HL-60 (cell line): ENCODE measurements around the gene PLA2G2E.

Experiments used
- DNase-seq, 2 experiments: peaks; one replicate each; pipeline ENCODE4 v3.0.0-alpha.2; 2010 to 2020; ENCODE audit warnings: low read depth in 1 of 2, low spot score in 1 of 2
- H3K27ac ChIP-seq: fragments of 250-450 bp; sonication (Bioruptor Pico); replicated peaks from 2 replicates; pipeline ENCODE4 v1.5.1; 2020; ENCODE audit warnings: mild to moderate bottlenecking, moderate library complexity
- H3K27me3 ChIP-seq: fragments of 250-450 bp; sonication (Bioruptor Pico); 2 replicates; pipeline ENCODE4 v1.5.1; 2021; ENCODE audit warnings: mild to moderate bottlenecking, moderate library complexity; ENCODE audit not compliant: insufficient read depth, poor library complexity, severe bottlenecking
- H3K4me3 ChIP-seq: replicated peaks from 2 replicates; pipeline ENCODE4 v1.5.1; 2011; ENCODE audit warnings: mild to moderate bottlenecking, control low read depth, low read length; ENCODE audit not compliant: insufficient read depth
- CTCF ChIP-seq: IDR thresholded peaks from one replicate; pipeline ENCODE4 v1.5.1; 2011; ENCODE audit warnings: low read length, control low read depth, inconsistent platforms; ENCODE audit not compliant: insufficient read depth
- GABPA ChIP-seq: IDR thresholded peaks from 2 replicates; pipeline ENCODE4 v1.6.1; 2012; ENCODE audit warnings: low read depth
- POLR2AphosphoS5 ChIP-seq: IDR thresholded peaks from 2 replicates; pipeline ENCODE4 v1.6.1; 2012; ENCODE audit warnings: low read depth
- REST ChIP-seq: IDR thresholded peaks from 2 replicates; pipeline ENCODE4 v1.6.1; 2012; ENCODE audit warnings: low read depth; ENCODE audit not compliant: insufficient replicate concordance
- SPI1 ChIP-seq: IDR thresholded peaks from 2 replicates; pipeline ENCODE4 v1.6.1; 2012; ENCODE audit warnings: low read depth, mild to moderate bottlenecking, borderline replicate concordance

Gene PLA2G2E

GRCh38 chr1:19909971-19910370, 13.4 kb downstream of the PLA2G2E start:
- no peak overlapping the region for H3K27ac ChIP-seq
- TF ChIP-seq REST (no peak), POLR2AphosphoS5 (no peak), CTCF (no peak), SPI1 (no peak), GABPA (no peak)
- no peak for DNase-seq
- no peaks in the 10 kb centered on the region for H3K27me3 ChIP-seq
- no peak overlapping the region for H3K4me3 ChIP-seq

GRCh38 chr1:19909392-19909791, 14.0 kb downstream of the PLA2G2E start:
- no peak for TF ChIP-seq CTCF
- no peak for TF ChIP-seq REST
- no peak for TF ChIP-seq GABPA
- no peak for TF ChIP-seq POLR2AphosphoS5
- no peak for TF ChIP-seq SPI1
- no peaks in the 10 kb centered on the region for H3K27me3 ChIP-seq
- no peak for DNase-seq
- H3K27ac ChIP-seq, result no peak overlapping the region
- no peak overlapping the region for H3K4me3 ChIP-seq

GRCh38 chr1:19907456-19907855, 16.0 kb downstream of the PLA2G2E start:
- no peak for DNase-seq
- no peak for TF ChIP-seq GABPA
- no peak for TF ChIP-seq POLR2AphosphoS5
- no peak for TF ChIP-seq CTCF
- no peak for TF ChIP-seq REST
- TF ChIP-seq SPI1, result no peak
- H3K4me3 ChIP-seq, result no peak overlapping the region

More at GRCh38 chr1:19907456-19907855, 16.0 kb downstream of the PLA2G2E start:
- H3K27ac ChIP-seq, result no peak overlapping the region
- H3K27me3 ChIP-seq, result no peaks in the 10 kb centered on the region
